GM18499 (cell line): Measurements from ENCODE around the gene SCAMP5.
A peak's percentile ranks its signal among the peaks of the same experiment; 100 is the strongest.

Source experiments
- ATAC-seq: cut with Tn5 transposase; IDR thresholded peaks from one replicate; pipeline ENCODE4 v1.9.1; 2021; ENCODE audit warnings: moderate number of reproducible peaks; ENCODE audit not compliant: insufficient read depth, unreplicated experiment

Gene SCAMP5

GRCh38 chr15:75064846-75065245, 69.5 kb downstream of the SCAMP5 start:
- no peak for ATAC-seq

DNA sequence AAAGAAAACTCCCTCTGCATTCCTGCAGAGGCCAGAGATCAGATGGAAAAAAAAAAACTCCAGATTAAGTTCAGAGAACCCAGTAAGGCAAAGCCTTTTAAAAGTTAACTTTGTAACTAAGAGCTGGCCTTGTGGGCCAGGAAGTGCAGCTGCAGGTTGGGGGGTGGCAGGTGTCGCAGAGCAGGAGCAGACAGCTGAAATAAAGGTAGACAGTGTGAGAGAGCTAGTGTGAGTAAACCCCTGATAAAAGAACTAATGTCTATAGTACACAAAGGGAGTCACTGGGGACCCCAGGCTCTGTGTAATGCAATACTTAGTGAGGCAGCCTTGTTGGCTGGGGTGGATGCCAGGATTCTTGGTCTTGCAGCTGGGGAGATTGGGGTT, 70.1 kb downstream of the SCAMP5 start:
- ATAC-seq = no peak

DNA sequence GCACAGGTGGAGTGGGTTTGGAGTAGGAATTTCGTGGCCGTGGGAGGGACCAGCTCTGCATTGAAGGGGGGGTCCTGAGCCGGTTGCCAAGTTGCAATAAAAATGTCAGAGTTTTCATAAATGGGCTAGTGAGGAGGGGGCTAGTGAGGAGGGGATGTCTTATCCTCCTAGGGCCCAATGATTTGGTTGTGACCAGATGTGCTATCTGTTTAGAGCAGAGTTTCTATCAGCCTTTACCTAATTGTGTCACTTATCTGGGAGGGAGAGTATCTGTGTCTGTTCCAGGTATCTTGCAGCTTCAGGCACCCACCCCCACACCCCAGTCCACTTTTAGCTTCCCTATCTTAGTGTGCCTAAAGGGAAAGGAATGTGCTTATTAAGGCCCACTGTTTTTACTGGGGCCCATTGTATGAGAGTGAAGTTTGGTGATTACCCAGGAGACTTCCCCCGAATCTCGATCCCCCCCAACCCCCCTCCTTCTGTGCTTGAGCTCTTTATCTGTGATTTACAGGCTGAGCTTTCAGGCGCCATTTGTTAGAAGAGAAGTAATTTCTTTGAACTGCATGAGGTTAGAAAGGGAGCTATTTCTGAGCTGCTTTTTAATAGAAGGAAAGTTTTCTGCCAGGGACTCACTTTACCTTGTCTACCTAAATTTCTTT, 70.6 kb downstream of the SCAMP5 start:
- ATAC-seq = no peak

DNA sequence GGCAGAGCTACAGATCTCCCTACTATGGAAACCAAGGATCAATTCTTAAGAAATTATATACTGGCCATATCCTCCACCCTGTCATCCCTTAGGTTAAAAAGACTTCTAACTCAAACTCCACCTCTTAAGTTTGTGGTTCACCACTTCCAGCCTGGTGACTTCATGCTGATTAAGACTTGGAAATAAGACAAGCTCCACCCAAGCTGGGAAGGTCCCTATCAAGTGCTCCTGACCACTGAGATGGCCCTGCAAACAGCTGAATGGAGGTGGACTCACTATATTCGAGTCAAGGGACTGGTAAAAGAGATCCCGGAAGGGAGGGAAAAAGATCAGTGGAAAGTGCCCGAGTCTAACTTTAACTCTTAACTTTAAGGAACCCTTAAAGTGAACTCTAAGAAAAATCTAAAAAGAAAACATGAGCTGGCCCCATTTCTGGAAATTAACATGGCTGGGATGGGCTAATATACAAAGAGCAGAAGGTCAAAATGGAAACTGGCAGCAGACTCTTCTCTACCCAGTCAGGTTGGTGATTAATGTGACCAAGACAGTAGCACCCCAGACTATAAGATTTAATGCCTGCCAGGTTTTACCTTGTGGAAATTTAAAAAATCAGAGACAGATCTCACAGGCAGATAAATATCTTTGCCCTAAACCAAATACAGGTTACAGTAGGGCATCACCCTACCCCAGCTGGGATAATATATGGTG, 71.9 kb downstream of the SCAMP5 start:
- ATAC-seq = no peak

DNA sequence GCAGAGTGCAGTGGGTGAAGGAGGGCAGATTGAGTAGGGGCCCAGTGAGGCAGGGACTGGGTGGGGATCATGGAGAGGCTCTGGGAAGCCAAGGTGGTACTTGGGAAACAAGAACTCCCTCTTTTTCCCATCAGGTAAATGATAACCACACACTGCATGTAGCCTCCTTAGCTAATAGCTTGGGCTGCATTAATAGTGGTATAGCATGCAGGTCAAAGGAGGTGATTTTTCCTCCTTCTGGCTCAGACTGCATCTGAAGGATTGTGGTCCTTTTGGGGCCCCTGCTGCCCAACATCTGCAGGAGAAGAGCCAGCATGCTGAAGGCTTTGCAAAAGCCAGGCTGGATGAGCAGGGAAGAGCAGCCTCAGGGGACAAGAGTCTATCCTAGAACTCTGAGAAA, 73.4 kb downstream of the SCAMP5 start:
- no peak for ATAC-seq

DNA sequence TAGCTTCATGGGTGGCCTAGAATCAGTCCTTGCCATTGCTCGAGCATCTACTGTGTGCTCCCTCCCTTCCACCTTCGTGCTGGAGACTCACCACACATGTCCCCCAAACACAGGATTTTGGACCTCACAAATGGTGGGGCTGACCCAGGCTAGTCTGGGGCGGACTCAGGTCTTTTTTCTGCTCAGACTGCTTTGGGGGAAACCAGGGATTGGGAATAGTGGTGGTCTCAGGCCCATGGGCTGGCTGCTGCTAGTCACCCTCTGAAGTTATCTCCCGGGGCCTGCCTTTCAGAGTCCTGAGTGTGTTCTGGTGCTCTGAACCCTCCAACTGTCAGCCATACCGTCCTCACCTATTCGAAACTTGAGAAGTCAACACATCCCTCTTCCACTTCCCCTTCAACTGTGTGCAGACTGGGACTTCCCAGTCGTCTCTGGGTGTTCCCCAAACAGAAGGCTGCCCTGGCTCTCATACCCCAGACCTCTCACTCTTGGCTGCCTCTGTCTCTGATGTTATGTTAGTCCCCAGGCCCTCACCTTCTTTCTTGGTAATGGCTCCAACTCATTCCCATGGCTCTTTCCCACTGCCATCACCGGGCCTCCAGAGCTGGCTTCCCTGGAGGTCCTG, 74.0 kb downstream of the SCAMP5 start:
- ATAC-seq = peak; percentile 55

DNA sequence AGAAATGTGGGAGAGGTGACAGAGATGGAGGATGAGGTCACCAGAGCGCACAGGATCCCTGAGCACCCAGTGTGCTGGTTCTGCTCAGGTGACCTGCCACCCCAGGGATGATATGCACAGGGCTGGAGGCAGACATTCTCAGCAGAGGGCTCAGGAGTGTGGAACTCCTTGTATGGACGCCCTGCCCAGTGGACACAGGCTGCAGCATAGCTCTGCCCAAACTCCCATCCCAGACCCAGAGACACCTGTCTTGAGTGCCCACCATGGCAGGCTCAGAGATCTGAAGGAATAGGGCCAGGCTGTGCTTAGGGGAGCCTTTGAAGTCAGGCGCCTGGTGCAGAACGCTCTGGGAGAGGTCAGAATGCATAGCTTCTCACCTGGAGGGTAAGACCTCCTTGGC, 75.3 kb downstream of the SCAMP5 start:
- no peak for ATAC-seq
